Measurements from ENCODE around the gene USP20. TPM values are rescaled to one million over a fixed set of nuclear protein-coding genes. Genes with fewer than 3 reads are reported as not detected.

USP20 gene
- total RNA-seq, 1 donor = 10.5 TPM

DNA sequence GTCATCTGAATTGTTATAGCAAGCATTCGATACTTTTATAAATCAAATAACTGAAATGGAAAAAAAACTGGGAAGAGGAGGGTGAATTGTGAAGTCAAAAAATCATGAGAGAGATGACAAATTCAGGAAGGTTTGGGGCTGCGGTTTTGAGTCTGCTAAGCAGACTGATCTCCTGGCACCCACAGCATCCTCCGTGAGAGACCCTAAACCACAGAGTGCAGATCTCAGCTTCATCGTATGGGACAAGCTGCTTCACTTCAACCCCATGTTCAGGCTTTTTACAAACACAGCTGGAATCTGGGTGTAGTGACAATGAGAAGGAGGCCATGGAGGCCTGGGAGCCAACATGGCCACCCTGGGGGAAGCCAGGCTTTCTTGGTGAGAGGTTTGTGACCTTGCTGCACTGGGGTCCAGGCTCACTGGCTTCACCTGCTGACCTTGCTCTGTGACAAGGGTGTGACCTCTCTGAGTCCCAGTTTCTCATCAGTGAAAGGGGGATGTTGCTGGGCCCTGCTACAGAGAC lies 19.4 kb downstream of the USP20 start:
- H3K4me3 ChIP-seq (ENCODE audit: insufficient read depth, low read length) = no peak overlapping the region
- no peak overlapping the region for H2AFZ ChIP-seq (ENCODE audit: low read length)
- H3K79me2 ChIP-seq (ENCODE audit: insufficient read depth, low read length) = no peaks in the 10 kb centered on the region
- H3K9me3 ChIP-seq (ENCODE audit: low read depth, low read length) = no peaks in the 10 kb centered on the region
- no peak overlapping the region for H3K4me2 ChIP-seq (ENCODE audit: insufficient read depth, low read length)
- TF ChIP-seq CTCF (IDR thresholded peaks at IDR 0.05; ENCODE audit: extremely low read depth, low read depth, low read length) = no peak
- peaks cover 15% of the 10 kb centered on the region for H3K4me1 ChIP-seq (ENCODE audit: insufficient read depth, low read length)
- H3K27ac ChIP-seq (ENCODE audit: low read depth, low read length) = no peak overlapping the region
- peaks cover 66% of the 10 kb centered on the region for H3K36me3 ChIP-seq (ENCODE audit: insufficient read depth, low read length)
- DNase-seq (ENCODE audit: insufficient read length, low spot score, missing footprints) = no peak
- H3K27me3 ChIP-seq (ENCODE audit: insufficient read depth, low read length) = no peaks in the 10 kb centered on the region
- peaks cover 11% of the 10 kb centered on the region for H4K20me1 ChIP-seq (ENCODE audit: insufficient read depth, low read length)

- no peak for DNase-seq (ENCODE audit: insufficient read length, low spot score, missing footprints)
- Histone ChIP-seq H4K20me1 (ENCODE audit: insufficient read depth, low read length) (peaks cover 5% of the 10 kb centered on the region), H2AFZ (ENCODE audit: low read length) (no peak overlapping the region), H3K4me1 (ENCODE audit: insufficient read depth, low read length) (no peaks in the 10 kb centered on the region), H3K4me3 (ENCODE audit: insufficient read depth, low read length) (no peak overlapping the region), H3K4me2 (ENCODE audit: insufficient read depth, low read length) (no peak overlapping the region), H3K27ac (ENCODE audit: low read depth, low read length) (no peak overlapping the region), H3K36me3 (ENCODE audit: insufficient read depth, low read length) (peaks cover 71% of the 10 kb centered on the region), H3K9me3 (ENCODE audit: low read depth, low read length) (no peaks in the 10 kb centered on the region), H3K79me2 (ENCODE audit: insufficient read depth, low read length) (no peaks in the 10 kb centered on the region), H3K27me3 (ENCODE audit: insufficient read depth, low read length) (no peaks in the 10 kb centered on the region)
- no peak for TF ChIP-seq CTCF (IDR thresholded peaks at IDR 0.05; ENCODE audit: extremely low read depth, low read depth, low read length)
These were observed 21.9 kb downstream of the USP20 start for GRCh38 chr9:129857207-129857606.

- no peaks in the 10 kb centered on the region for H3K9me3 ChIP-seq (ENCODE audit: low read depth, low read length)
- no peak overlapping the region for H2AFZ ChIP-seq (ENCODE audit: low read length)
- no peaks in the 10 kb centered on the region for H3K4me1 ChIP-seq (ENCODE audit: insufficient read depth, low read length)
- H3K79me2 ChIP-seq (ENCODE audit: insufficient read depth, low read length) = no peaks in the 10 kb centered on the region
- H3K27me3 ChIP-seq (ENCODE audit: insufficient read depth, low read length) = no peaks in the 10 kb centered on the region
- H3K4me2 ChIP-seq (ENCODE audit: insufficient read depth, low read length) = no peak overlapping the region
- no peak for TF ChIP-seq CTCF (IDR thresholded peaks at IDR 0.05; ENCODE audit: extremely low read depth, low read depth, low read length)
- H4K20me1 ChIP-seq (ENCODE audit: insufficient read depth, low read length) = peaks cover 5% of the 10 kb centered on the region
- no peak for DNase-seq (ENCODE audit: insufficient read length, low spot score, missing footprints)
- no peak overlapping the region for H3K4me3 ChIP-seq (ENCODE audit: insufficient read depth, low read length)
- H3K27ac ChIP-seq (ENCODE audit: low read depth, low read length) = no peak overlapping the region
- peaks cover 64% of the 10 kb centered on the region for H3K36me3 ChIP-seq (ENCODE audit: insufficient read depth, low read length)
These were observed 23.1 kb downstream of the USP20 start for GRCh38 chr9:129858167-129858962.

- TF ChIP-seq CTCF (IDR thresholded peaks at IDR 0.05; ENCODE audit: extremely low read depth, low read depth, low read length) = no peak
- H3K36me3 ChIP-seq (ENCODE audit: insufficient read depth, low read length) = peaks cover 56% of the 10 kb centered on the region
- H3K79me2 ChIP-seq (ENCODE audit: insufficient read depth, low read length) = no peaks in the 10 kb centered on the region
- no peak overlapping the region for H3K4me2 ChIP-seq (ENCODE audit: insufficient read depth, low read length)
- H3K27me3 ChIP-seq (ENCODE audit: insufficient read depth, low read length) = no peaks in the 10 kb centered on the region
- no peak overlapping the region for H3K4me3 ChIP-seq (ENCODE audit: insufficient read depth, low read length)
- no peaks in the 10 kb centered on the region for H3K9me3 ChIP-seq (ENCODE audit: low read depth, low read length)
- no peak overlapping the region for H2AFZ ChIP-seq (ENCODE audit: low read length)
- H4K20me1 ChIP-seq (ENCODE audit: insufficient read depth, low read length) = peaks cover 3% of the 10 kb centered on the region
- H3K27ac ChIP-seq (ENCODE audit: low read depth, low read length) = no peak overlapping the region
- no peak for DNase-seq (ENCODE audit: insufficient read length, low spot score, missing footprints)
- H3K4me1 ChIP-seq (ENCODE audit: insufficient read depth, low read length) = no peaks in the 10 kb centered on the region
These were observed 25.6 kb downstream of the USP20 start for GRCh38 chr9:129860653-129861446.
